ENCODE measurements around the gene SPATA20. TPM values are rescaled to one million over a fixed set of nuclear protein-coding genes. Genes with fewer than 3 reads are reported as not detected.
A peak's percentile ranks its signal among the peaks of the same experiment; 100 is the strongest.

SPATA20 gene
- total and polyA plus RNA-seq, 11 donors: 13.8 to 83.0 (median 52.3) TPM

DNA sequence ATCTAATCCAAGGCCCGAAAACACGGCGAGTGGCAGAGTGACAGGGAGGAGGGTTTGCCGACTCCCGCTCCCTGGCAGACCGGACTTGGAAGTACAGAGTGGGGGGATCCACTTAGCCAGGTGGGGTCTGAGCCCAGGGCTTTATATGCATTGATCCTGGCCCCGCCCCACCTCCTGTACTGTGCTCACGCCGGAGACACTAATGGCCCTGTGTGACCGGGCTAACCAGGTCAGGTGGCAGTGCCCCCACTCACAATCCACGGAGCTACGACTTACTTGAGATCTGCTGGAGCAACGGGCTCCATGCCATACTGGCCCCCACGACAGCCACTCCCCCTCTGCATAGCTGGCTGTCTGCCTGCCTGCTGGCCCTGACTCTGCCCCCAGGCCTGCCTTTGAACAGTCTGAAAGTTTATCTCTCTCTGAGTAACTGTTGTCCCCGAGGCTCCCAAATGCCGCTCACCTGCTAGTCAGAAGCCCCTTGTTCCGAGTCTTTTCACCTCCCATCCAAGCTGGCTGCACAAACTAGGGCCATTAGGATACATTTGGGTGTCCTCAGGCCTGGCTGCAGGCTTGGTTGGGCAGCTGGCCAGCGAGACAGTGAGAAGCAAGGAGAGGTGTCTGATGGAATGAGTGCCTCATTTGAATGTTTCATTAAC, 41.5 kb downstream of the SPATA20 start:
- peaks cover 3 to 52% (median 20%) of the 10 kb centered on the region in 12 donors for H3K4me1 ChIP-seq
- TF ChIP-seq, protein P1, sequence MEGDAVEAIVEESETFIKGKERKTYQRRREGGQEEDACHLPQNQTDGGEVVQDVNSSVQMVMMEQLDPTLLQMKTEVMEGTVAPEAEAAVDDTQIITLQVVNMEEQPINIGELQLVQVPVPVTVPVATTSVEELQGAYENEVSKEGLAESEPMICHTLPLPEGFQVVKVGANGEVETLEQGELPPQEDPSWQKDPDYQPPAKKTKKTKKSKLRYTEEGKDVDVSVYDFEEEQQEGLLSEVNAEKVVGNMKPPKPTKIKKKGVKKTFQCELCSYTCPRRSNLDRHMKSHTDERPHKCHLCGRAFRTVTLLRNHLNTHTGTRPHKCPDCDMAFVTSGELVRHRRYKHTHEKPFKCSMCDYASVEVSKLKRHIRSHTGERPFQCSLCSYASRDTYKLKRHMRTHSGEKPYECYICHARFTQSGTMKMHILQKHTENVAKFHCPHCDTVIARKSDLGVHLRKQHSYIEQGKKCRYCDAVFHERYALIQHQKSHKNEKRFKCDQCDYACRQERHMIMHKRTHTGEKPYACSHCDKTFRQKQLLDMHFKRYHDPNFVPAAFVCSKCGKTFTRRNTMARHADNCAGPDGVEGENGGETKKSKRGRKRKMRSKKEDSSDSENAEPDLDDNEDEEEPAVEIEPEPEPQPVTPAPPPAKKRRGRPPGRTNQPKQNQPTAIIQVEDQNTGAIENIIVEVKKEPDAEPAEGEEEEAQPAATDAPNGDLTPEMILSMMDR (IDR thresholded peaks at IDR 0.05): no peak
- TF ChIP-seq POLR2A (IDR thresholded peaks at IDR 0.05): no peak
- intact Hi-C loops (cut with DNase I): no loop called here
- H3K27ac ChIP-seq: peak overlapping the region in 7 of 12 donors; percentile 4 to 44 (median 28)
- DNase-seq (peak in 1 of 5 donors; percentile 64), ATAC-seq (peak in 1 of 4 donors; percentile 21)
- no peaks in the 10 kb centered on the region for H3K27me3 ChIP-seq
- 44 to 60% (median 53%) methylated on average over 15 to 18 of the region's 18 CpGs for WGBS, 4 donors
- H3K36me3 ChIP-seq: no peaks in the 10 kb centered on the region
- no peak overlapping the region for H3K4me3 ChIP-seq
- H3K9me3 ChIP-seq: no peaks in the 10 kb centered on the region

DNA sequence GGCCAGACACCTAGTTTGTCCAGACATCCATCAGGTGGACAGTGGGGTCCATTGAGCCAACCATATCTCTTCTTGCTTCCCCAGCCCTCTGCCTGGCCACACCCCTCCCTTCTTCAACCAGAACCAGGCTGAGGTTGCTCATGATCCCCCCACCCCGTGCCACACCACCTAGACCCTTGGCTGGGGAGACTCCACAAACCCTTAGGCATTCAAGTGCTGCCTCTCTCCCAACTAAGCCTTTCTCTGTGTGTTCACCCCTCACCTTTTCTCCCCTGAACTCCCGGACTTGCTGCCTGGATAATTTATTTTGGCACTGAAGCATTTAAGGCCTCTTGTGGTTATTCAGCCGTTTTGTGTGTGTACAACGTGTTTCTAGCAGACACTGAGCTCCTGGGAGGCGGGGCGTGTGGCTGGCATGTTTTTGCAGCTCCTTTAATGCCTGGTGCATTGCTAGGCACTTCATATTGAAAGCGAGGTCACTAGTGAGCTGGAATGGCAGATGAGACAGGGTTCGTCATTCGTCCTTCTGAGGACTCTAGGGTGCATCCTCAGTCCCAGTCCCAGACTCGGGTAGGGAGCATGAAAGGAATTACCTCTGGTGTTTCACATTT, 42.2 kb downstream of the SPATA20 start:
- no peaks in the 10 kb centered on the region for H3K9me3 ChIP-seq
- TF ChIP-seq POLR2A (IDR thresholded peaks at IDR 0.05): no peak
- TF ChIP-seq, protein P1 (IDR thresholded peaks at IDR 0.05): no peak
- H3K36me3 ChIP-seq: no peaks in the 10 kb centered on the region
- H3K4me1 ChIP-seq: peaks cover 3 to 47% (median 20%) of the 10 kb centered on the region in 12 donors
- H3K27me3 ChIP-seq: no peaks in the 10 kb centered on the region
- 40 to 49% (median 43%) methylated on average over 10 of the region's 10 CpGs for WGBS, 4 donors
- H3K4me3 ChIP-seq: no peak overlapping the region
- DNase-seq (no peak), ATAC-seq (no peak)
- intact Hi-C loops (cut with DNase I): no loop called here
- peak overlapping the region in 7 of 12 donors; percentile 22 to 50 (median 31) for H3K27ac ChIP-seq

DNA sequence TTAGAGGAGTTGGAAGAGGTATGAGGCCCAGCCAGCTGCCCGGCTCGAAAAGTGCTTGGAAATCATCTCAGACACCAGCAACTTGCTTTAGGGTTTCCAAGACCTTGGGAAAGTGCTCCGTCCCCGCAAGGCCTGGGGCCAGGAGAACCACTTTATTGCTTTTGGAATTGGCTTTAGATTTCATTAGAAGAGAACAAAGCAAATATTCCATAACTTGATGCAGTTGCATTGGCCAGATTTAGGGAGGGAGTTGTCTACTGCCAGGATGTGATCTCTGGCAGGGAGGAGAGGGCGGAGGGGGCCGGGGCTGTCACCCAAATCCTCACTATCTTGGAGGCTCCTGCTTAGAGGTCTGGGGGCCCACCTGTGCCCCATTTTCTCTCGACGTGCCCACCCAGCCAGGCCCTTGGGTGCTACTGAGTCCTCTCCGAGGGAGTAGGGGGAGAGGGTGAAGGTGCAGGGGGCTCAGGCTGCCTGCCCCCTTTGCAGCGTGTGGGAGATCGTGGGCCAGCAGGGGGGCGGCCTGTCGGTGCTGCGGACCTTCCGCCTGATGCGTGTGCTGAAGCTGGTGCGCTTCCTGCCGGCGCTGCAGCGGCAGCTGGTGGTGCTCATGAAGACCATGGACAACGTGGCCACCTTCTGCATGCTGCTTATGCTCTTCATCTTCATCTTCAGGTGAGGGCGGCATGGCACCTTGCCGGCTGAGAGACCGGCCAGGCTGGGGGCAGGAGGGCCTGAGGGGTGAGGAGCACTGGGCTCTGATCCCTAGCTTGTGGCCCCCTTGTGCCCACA, 44.2 kb downstream of the SPATA20 start:
- H3K9me3 ChIP-seq: no peaks in the 10 kb centered on the region
- no peak overlapping the region for H3K27ac ChIP-seq
- DNase-seq: no peak
- H3K4me3 ChIP-seq: no peak overlapping the region
- 96 to 99% (median 96%) methylated on average over 9 to 24 of the region's 24 CpGs for WGBS, 4 donors
- H3K27me3 ChIP-seq: no peaks in the 10 kb centered on the region
- peaks cover 3 to 41% (median 20%) of the 10 kb centered on the region in 12 donors for H3K4me1 ChIP-seq
- H3K36me3 ChIP-seq: no peaks in the 10 kb centered on the region
- ATAC-seq: no peak
- TF ChIP-seq, protein P1 (IDR thresholded peaks at IDR 0.05): no peak
- no peak for TF ChIP-seq POLR2A (IDR thresholded peaks at IDR 0.05)
- intact Hi-C loops (cut with DNase I): no loop called here

DNA sequence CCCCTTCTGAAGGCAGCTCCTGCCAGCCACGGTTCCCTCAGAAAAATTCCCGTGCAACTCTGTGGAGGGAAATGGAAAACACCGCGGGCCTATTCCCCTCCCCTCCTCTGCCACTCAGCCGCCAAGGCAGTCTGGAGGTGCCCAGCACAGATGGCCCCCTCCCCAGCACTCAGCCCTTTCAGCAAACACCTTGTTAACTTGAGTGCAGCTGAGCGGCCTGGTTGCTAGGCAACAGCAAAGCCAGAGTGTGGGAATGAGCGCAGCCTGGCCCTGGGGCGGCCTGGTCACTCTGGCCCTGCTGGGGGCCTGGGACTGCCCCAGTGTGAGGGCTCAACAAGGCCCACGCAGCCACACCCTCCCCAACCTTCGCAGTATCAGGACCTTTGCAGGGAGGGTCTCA, 46.3 kb downstream of the SPATA20 start:
- H3K9me3 ChIP-seq: no peaks in the 10 kb centered on the region
- no peaks in the 10 kb centered on the region for H3K36me3 ChIP-seq
- H3K27ac ChIP-seq: peak overlapping the region in 1 of 12 donors; percentile 24
- peaks cover 3 to 32% (median 20%) of the 10 kb centered on the region in 12 donors for H3K4me1 ChIP-seq
- H3K27me3 ChIP-seq: no peaks in the 10 kb centered on the region
- intact Hi-C loops (cut with DNase I): no loop called here
- 38 to 66% (median 48%) methylated on average over 6 to 10 of the region's 10 CpGs for WGBS, 4 donors
- DNase-seq (peak in 4 of 5 donors; percentile 33 to 83 (median 52)), ATAC-seq (peak; percentile 15 to 75 (median 46))
- no peak overlapping the region for H3K4me3 ChIP-seq
- TF ChIP-seq POLR2A (IDR thresholded peaks at IDR 0.05): no peak
- TF ChIP-seq, protein P1 (IDR thresholded peaks at IDR 0.05): no peak

Measured in heart left ventricle (tissue), 16 donors.